WI38 (cell line): ENCODE results near the gene ZNF445.

Experiments used
- H3K4me3 ChIP-seq: 2 replicates; pipeline ENCODE4 v1.5.1; 2011; ENCODE audit warnings: low read depth, mild to moderate bottlenecking, control low read depth, low read length
- CTCF ChIP-seq: IDR thresholded peaks from 2 replicates; pipeline ENCODE4 v1.5.1; 2012; ENCODE audit warnings: low read depth, mild to moderate bottlenecking, control low read depth, low read length

ZNF445 gene

GRCh38 chr3:44499149-44499898, 21.9 kb upstream of the ZNF445 start:
- no peak for TF ChIP-seq CTCF
- no peak overlapping the region for H3K4me3 ChIP-seq

- no peak for TF ChIP-seq CTCF
- H3K4me3 ChIP-seq, result no peak overlapping the region
Observed at GRCh38 chr3:44495636-44496415, 18.4 kb upstream of the ZNF445 start.

- no peak overlapping the region for H3K4me3 ChIP-seq
- TF ChIP-seq CTCF, result no peak
Observed at GRCh38 chr3:44492496-44492895, 15.0 kb upstream of the ZNF445 start.

GRCh38 chr3:44482721-44483120, 5.3 kb upstream of the ZNF445 start:
- no peak overlapping the region for H3K4me3 ChIP-seq
- TF ChIP-seq CTCF, result no peak

GRCh38 chr3:44478606-44479094, 1.2 kb upstream of the ZNF445 start:
- TF ChIP-seq CTCF, result no peak
- no peak overlapping the region for H3K4me3 ChIP-seq

- no peak for TF ChIP-seq CTCF
- peak overlapping the region; percentile 65 for H3K4me3 ChIP-seq
Observed at GRCh38 chr3:44478055-44478468, 592 bp upstream of the ZNF445 start.

GRCh38 chr3:44476963-44477311, 533 bp downstream of the ZNF445 start:
- H3K4me3 ChIP-seq, result peak overlapping the region; percentile 65
- no peak for TF ChIP-seq CTCF
